NT2/D1 (cell line): ENCODE results near the gene GABBR2.
"Not testable (repeated sequence)": the region's sequence is repeated elsewhere in the genome, so short reads cannot be mapped to it uniquely, and the experiment has no call there.

ENCODE experiments used
- SUZ12 ChIP-seq: IDR thresholded peaks from 2 replicates; pipeline ENCODE4 v1.6.1; 2011; ENCODE audit not compliant: insufficient read length, insufficient read depth; ENCODE audit errors: extremely low read depth
- YY1 ChIP-seq: IDR thresholded peaks from 2 replicates; pipeline ENCODE4 v1.6.1; 2011; ENCODE audit not compliant: insufficient read length, insufficient read depth
- ZNF274 ChIP-seq: IDR thresholded peaks from 2 replicates; pipeline ENCODE4 v1.6.1; 2011; ENCODE audit warnings: mild to moderate bottlenecking, low read depth, low read length

DNA sequence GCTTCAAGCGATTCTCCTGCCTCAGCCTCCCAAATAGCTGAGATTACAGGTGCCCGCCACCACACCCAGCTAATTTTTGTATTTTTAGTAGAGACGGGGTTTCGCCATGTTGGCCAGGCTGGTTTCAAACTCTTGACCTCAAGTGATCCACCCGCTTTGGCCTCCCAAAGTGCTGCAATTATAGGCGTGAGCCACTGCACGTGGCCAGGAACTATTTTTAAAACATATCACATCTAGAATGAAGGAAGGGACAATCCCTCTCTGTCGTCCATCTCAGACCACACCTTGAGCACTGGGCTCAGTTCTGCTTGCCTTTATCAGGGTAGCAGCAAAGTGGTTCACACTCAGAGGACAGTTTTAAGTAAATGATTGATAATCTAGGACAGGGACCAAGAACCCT is 207.5 kb downstream of the GABBR2 start:
- TF ChIP-seq YY1, SUZ12, ZNF274: not testable (repeated sequence)
